NCI-H2107 treated with DMSO at 0.1 percent for 48 hours (cell line): ENCODE data around the gene MYL7.
"Not testable (repeated sequence)": the region's sequence is repeated elsewhere in the genome, so short reads cannot be mapped to it uniquely, and the experiment has no call there.

Experiments used
- DNase-seq: peaks from one replicate; lab custom pipeline; 2025; ENCODE audit not compliant: unreplicated experiment; lab: John Stamatoyannopoulos, UW

The MYL7 gene

DNA sequence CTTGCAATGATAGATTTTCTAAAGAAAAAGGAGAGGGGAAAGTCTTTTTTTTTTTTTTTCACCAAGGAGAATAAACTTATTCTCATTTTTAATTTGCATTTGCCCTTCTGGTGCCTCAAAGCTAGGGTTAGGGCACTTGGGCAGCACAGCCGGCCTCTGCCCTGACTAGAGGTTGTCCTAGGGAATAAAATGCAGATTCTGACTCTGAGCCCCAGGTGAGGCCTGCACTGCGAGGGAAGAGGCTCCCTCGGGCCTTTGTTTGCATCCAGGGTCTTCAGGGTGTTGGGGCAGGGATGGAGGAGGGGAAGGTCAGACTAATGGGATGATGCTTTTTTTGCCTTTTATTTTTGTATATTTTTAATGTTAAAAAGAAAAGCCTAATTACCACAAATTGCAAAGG lies 7.8 kb downstream of the MYL7 start:
- DNase-seq, result no peak

- no peak for DNase-seq
Observed at GRCh38 chr7:44132039-44132438, 9.1 kb downstream of the MYL7 start.

GRCh38 chr7:44131173-44132029 lies 9.7 kb downstream of the MYL7 start:
- no peak for DNase-seq

GRCh38 chr7:44128721-44129582 lies 12.2 kb downstream of the MYL7 start:
- DNase-seq, result no peak

GRCh38 chr7:44127161-44127560 lies 14.0 kb downstream of the MYL7 start:
- DNase-seq, result no peak

GRCh38 chr7:44126574-44126973 lies 14.6 kb downstream of the MYL7 start:
- not testable (repeated sequence) for DNase-seq

DNA sequence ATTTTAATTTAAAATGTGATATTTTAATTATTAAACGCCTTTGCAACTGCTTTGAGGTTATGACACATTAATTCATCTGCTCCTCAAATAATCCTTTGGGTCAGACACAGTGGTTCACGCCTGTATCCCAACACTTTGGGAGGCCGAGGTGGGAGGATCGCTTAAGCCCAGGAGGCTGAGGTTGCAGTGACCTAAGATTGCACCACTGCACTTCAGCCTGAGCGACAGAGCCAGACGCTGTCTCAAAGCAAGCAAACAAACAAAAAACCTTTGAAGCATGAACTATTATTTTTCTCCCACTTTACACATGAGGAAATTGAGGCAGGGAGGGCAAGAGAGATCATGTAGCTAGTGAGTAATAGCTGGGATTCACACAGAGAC lies 16.3 kb downstream of the MYL7 start:
- no peak for DNase-seq

DNA sequence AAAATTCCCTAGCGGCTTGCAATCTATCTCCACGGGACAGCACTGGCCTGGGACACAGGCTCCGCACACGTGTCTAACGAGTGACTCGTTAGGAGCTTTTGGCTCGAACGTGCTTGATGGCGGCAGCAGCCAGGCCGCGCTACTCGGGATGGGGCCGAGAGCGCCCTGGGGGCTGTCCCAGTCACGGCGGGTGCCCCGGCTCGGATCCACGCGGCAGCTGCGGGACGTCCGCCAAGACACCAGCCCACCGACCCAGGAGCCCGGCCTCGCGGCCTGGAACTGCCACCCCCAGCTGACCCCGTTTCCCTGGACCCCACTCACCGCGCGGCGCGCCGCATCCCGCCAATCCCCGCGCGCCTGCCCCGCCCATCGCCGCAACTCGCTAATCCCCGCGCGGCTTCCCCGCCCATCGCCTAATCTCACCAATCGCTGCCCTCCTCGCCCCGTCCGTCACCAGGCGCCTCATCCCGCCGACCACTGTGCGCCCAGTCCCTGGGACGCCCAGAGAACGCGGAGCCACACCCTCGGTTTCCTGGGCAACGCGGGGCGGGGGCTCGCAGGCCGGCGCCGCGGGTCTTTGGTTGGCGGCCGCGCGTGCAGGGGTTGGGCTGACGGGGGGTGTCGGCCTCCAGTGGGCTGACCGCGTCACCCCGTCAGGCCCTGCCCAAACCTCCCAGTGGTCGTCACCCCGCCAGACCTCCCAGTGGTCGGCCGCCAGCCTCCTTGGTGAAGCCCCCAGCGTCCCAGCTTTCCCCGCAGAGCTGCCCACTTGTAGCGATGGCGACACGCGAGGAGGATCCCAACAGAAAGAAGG lies 17.7 kb downstream of the MYL7 start, which contains the start of gene POLD2:
TSS of gene POLD2 (minus strand) at position 359 of the 814 bp plus-strand sequence. CDS start 1,495 bp downstream, outside the sequence.
- peak; percentile 94 for DNase-seq

DNA sequence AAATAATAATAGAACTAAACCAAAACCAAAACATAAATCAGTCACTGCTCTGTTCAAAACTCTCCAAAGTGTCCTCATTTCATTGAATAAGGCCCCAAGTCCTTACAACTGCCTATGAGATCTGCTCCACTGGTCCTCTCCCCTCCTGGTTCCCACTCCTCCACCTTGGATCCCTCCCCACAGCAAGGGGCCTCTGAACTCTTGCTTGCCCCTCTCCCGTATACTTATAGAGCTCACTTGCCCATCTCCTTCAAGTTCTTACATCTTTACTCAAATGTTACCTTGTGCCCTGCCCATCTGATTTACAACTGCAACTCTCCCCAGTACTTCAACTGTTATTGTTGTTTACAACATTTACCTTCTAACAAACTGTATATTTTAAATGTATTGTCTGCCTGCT lies 18.6 kb downstream of the MYL7 start:
- DNase-seq, result no peak

DNA sequence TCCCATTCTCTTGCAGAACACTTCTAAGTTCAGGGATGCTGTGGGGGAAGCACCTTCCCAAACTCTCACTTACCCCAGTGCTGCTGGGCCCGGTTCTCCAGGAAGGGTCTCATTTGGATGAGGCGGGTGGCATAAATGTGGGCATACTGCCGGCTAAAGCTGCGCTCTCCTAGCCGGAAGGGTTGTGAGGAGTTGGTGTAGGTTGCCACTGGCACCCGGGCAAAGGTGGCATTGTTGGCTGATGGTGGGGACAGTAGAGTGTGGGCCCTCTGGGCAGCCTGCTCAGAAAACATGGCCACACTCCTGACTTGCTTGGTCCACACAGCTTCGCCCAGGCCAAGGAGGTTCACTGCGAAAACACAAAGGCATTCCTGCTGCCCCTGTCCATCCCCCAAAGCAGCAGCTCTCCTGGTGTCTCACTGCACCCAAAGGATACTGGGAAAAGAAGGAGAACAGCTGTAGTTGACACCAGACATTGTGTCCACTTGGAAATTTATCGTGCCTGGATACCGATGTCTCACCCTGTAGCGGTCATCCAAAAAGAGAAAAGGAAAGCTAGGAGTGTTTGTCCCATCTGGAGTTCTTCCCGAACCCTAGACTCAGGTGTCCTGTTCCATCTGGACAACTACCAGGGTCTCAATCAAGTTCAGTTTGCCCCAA lies 19.2 kb downstream of the MYL7 start:
- no peak for DNase-seq

- no peak for DNase-seq
Observed at GRCh38 chr7:44120395-44120794, 20.7 kb downstream of the MYL7 start.

- DNase-seq, result no peak
Observed at GRCh38 chr7:44119829-44120380, 21.2 kb downstream of the MYL7 start.

DNA sequence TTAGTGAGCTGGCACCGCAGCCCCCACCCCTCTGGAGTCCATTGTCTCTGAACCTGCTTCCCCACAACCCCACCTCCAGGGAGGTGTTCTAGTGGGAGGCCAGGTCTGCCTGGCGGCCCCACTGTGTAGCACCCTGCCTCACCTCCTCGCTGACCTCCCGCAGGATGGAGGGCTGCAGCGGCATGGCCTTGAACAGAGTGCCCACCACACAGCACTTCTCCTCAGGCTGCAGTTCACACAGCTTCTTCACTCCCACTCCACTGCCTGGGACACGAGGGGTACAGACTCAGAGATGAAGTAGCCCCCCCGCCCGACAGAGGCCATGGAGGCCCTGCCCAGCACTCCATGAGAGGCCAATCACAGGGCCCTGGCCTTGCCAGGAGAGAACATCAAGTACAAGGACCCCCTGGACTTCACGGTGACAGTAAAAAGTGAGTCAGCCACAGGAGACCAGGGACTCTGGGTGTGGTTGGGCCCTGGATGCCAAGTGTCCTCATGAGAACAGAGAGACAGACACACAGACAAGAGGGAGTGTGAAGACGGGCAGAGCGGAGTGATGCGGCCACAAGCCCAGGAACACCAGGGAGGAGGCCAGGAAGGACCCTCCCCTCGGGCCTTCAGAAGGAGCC lies 23.2 kb downstream of the MYL7 start:
- DNase-seq, result no peak

GRCh38 chr7:44116789-44117666 lies 24.1 kb downstream of the MYL7 start:
- no peak for DNase-seq

GRCh38 chr7:44116087-44116788 lies 24.9 kb downstream of the MYL7 start:
- DNase-seq, result no peak

- no peak for DNase-seq
Observed at GRCh38 chr7:44114586-44115310, 26.4 kb downstream of the MYL7 start.

GRCh38 chr7:44113764-44114354 lies 27.3 kb downstream of the MYL7 start:
- no peak for DNase-seq
